H1 (cell line): ENCODE results near the gene AGAP1. TPM values are rescaled to one million over a fixed set of nuclear protein-coding genes. Genes with fewer than 3 reads are reported as not detected.

ENCODE experiments used
- CTCF ChIA-PET: fragments of 300-600 bp; sonication (Branson Sonifier 250); formaldehyde crosslinking; loops from one replicate; lab custom pipeline; 2021; ENCODE audit not compliant: partially characterized antibody; lab: Charles Lee
- POLR2A ChIA-PET: fragments of 300-600 bp; sonication (Branson Sonifier 250); formaldehyde crosslinking; loops from one replicate; lab custom pipeline; 2021; ENCODE audit warnings: inconsistent platforms; ENCODE audit not compliant: partially characterized antibody; lab: Charles Lee
- DNase-seq, 2 experiments: peaks; one replicate each; pipeline versions ENCODE4 v3.0.0 to v3.0.0-alpha.2; 2010 to 2022; ENCODE audit warnings: low spot score in 2 of 2, low read depth in 1 of 2, mixed read lengths in 1 of 2
- FAIRE-seq: peaks from 2 replicates; lab custom pipeline; 2011; peaks lifted over from hg19 to GRCh38; lab: Jason Lieb, UNC
- H2AFZ ChIP-seq: 2 replicates; pipeline ENCODE4 v1.8.1; 2012; ENCODE audit warnings: low read length, inconsistent platforms
- H2AK5ac ChIP-seq: 2 replicates; pipeline ENCODE4 v1.6.1; 2013; ENCODE audit warnings: low read depth, low read length
- H2BK120ac ChIP-seq: replicated peaks from 2 replicates; pipeline ENCODE3; 2013; ENCODE audit warnings: low read depth, low read length, inconsistent platforms
- H2BK12ac ChIP-seq: 2 replicates; pipeline ENCODE4 v1.6.1; 2013; ENCODE audit warnings: low read depth, low read length
- H2BK15ac ChIP-seq: 2 replicates; pipeline ENCODE4 v1.6.1; 2013; ENCODE audit warnings: low read length
- H2BK20ac ChIP-seq: 2 replicates; pipeline ENCODE4 v1.6.1; 2013; ENCODE audit warnings: low read length
- H2BK5ac ChIP-seq: 2 replicates; pipeline ENCODE4 v1.6.1; 2013; ENCODE audit warnings: low read depth, low read length
- H3K14ac ChIP-seq: 2 replicates; pipeline ENCODE4 v1.6.1; 2013; ENCODE audit warnings: inconsistent platforms; ENCODE audit not compliant: insufficient read length
- H3K18ac ChIP-seq: 2 replicates; pipeline ENCODE4 v1.6.1; 2013; ENCODE audit warnings: low read length; ENCODE audit errors: extremely low read depth
- H3K23ac ChIP-seq: 2 replicates; pipeline ENCODE4 v1.6.1; 2013; ENCODE audit warnings: inconsistent platforms; ENCODE audit not compliant: insufficient read length
- H3K23me2 ChIP-seq: 2 replicates; pipeline ENCODE4 v1.6.1; 2013; ENCODE audit warnings: low read depth, low read length
- H3K27ac ChIP-seq: 2 replicates; pipeline ENCODE4 v1.6.1; 2011; ENCODE audit warnings: low read depth, low read length, inconsistent platforms
- H3K27me3 ChIP-seq, 4 experiments: replicated peaks in 1 of 4; 1 replicate in 1 of 4; 2 replicates in 3 of 4; pipeline versions ENCODE4 v1.6.1 to v1.8.1; 2011 to 2013; ENCODE audit warnings: low read length in 3 of 4, mild to moderate bottlenecking in 3 of 4, inconsistent platforms in 2 of 4, mixed read lengths in 2 of 4, moderate library complexity in 1 of 4; ENCODE audit not compliant: control insufficient read depth in 3 of 4, insufficient read depth in 3 of 4; ENCODE audit errors: extremely low read depth in 1 of 4
- H3K36me3 ChIP-seq, 4 experiments: 2 replicates each; pipeline versions ENCODE4 v1.6.1 to v1.8.1; 2011 to 2013; ENCODE audit warnings: mild to moderate bottlenecking in 4 of 4, low read length in 3 of 4, moderate library complexity in 2 of 4, control low read depth in 1 of 4, inconsistent platforms in 1 of 4; ENCODE audit not compliant: insufficient read depth in 4 of 4, control insufficient read depth in 2 of 4
- H3K4ac ChIP-seq: replicated peaks from 2 replicates; pipeline ENCODE3; 2013; ENCODE audit warnings: low read length, low read depth, mixed read lengths, inconsistent platforms; ENCODE audit not compliant: insufficient read length
- H3K4me1 ChIP-seq, 4 experiments: replicated peaks in 1 of 4; 1 replicate in 1 of 4; 2 replicates in 3 of 4; pipeline versions ENCODE4 v1.6.1 to v1.8.1; 2011 to 2013; ENCODE audit warnings: low read length in 3 of 4, inconsistent platforms in 2 of 4, mixed read lengths in 1 of 4; ENCODE audit not compliant: insufficient read depth in 4 of 4, control insufficient read depth in 3 of 4
- H3K4me2 ChIP-seq, 2 experiments: 2 replicates each; pipeline versions ENCODE4 v1.6.1 to v1.8.1; 2011 to 2013; ENCODE audit warnings: low read depth in 2 of 2, low read length in 2 of 2, control low read depth in 1 of 2, inconsistent platforms in 1 of 2, mild to moderate bottlenecking in 1 of 2; ENCODE audit not compliant: insufficient read depth in 1 of 2
- H3K4me3 ChIP-seq, 4 experiments: fragments of 200-600, 300-600 bp in 1 of 4; sonication (generic), shearing (Covaris generic), sonication (Bioruptor Twin) in 1 of 4; 2 replicates each; pipeline versions ENCODE4 v1.5.1 to v1.8.1; 2011 to 2016; ENCODE audit warnings: low read length in 4 of 4, low read depth in 3 of 4, control low read depth in 2 of 4, inconsistent platforms in 2 of 4, mild to moderate bottlenecking in 2 of 4, mixed read lengths in 1 of 4, moderate library complexity in 1 of 4; ENCODE audit not compliant: insufficient read depth in 2 of 4; ENCODE audit errors: extremely low read depth in 1 of 4
- H3K56ac ChIP-seq: replicated peaks from 2 replicates; pipeline ENCODE3; 2013; ENCODE audit warnings: low read depth, mild to moderate bottlenecking, mixed read lengths, low read length, inconsistent platforms; ENCODE audit not compliant: insufficient read length
- H3K79me1 ChIP-seq: 2 replicates; pipeline ENCODE4 v1.6.1; 2013; ENCODE audit warnings: low read depth, low read length, control low read depth
- H3K79me2 ChIP-seq, 2 experiments: 2 replicates each; pipeline versions ENCODE4 v1.6.1 to v1.8.1; 2012 to 2013; ENCODE audit warnings: low read length in 2 of 2, mild to moderate bottlenecking in 2 of 2, inconsistent platforms in 1 of 2; ENCODE audit not compliant: insufficient read depth in 2 of 2, control insufficient read depth in 1 of 2
- H3K9ac ChIP-seq, 4 experiments: replicated peaks in 1 of 4; 1 replicate in 1 of 4; 2 replicates in 3 of 4; pipeline versions ENCODE4 v1.6.1 to v1.8.1; 2011 to 2013; ENCODE audit warnings: low read depth in 3 of 4, low read length in 3 of 4, control low read depth in 2 of 4, mild to moderate bottlenecking in 2 of 4, moderate library complexity in 2 of 4, inconsistent platforms in 1 of 4; ENCODE audit errors: extremely low read depth in 1 of 4
- H3K9me3 ChIP-seq, 2 experiments: 2 replicates each; pipeline versions ENCODE4 v1.6.1 to v1.8.1; 2012 to 2013; ENCODE audit warnings: mild to moderate bottlenecking in 2 of 2, moderate library complexity in 2 of 2, control low read depth in 1 of 2, inconsistent platforms in 1 of 2, low read depth in 1 of 2, low read length in 1 of 2, mixed read lengths in 1 of 2; ENCODE audit not compliant: insufficient read depth in 2 of 2
- H4K20me1 ChIP-seq, 2 experiments: replicated peaks in 1 of 2; 2 replicates each; pipeline versions ENCODE3 to v1.8.1; 2011 to 2013; ENCODE audit warnings: inconsistent platforms in 2 of 2, low read length in 2 of 2, mild to moderate bottlenecking in 1 of 2; ENCODE audit not compliant: insufficient read depth in 2 of 2, control insufficient read depth in 1 of 2
- H4K5ac ChIP-seq: 2 replicates; pipeline ENCODE4 v1.6.1; 2013; ENCODE audit warnings: low read length, low read depth, mixed read lengths, inconsistent platforms; ENCODE audit not compliant: insufficient read length
- H4K8ac ChIP-seq: 2 replicates; pipeline ENCODE4 v1.8.0; 2013; ENCODE audit warnings: mild to moderate bottlenecking, moderate library complexity, low read length, inconsistent platforms; ENCODE audit not compliant: insufficient read depth; ENCODE audit errors: extremely low read depth
- H4K91ac ChIP-seq: replicated peaks from 2 replicates; pipeline ENCODE3; 2013; ENCODE audit warnings: low read length, mixed read lengths, inconsistent platforms; ENCODE audit not compliant: insufficient read length
- KDM1A ChIP-seq: fragments of 200-600, 300-600 bp; sonication (generic); IDR thresholded peaks from 2 replicates; pipeline ENCODE4 v1.7.1; 2016; ENCODE audit warnings: mild to moderate bottlenecking, low read length, borderline replicate concordance
- POU5F1 ChIP-seq: IDR thresholded peaks from 2 replicates; pipeline ENCODE4 v1.6.1; 2011; ENCODE audit warnings: low read depth, mild to moderate bottlenecking, low read length, moderate library complexity
- RAD21 ChIP-seq, 2 experiments: IDR thresholded peaks in 1 of 2; conservative IDR thresholded peaks in 1 of 2; 2 replicates each; pipeline ENCODE4 v1.6.1; 2011; ENCODE audit warnings: low read depth in 2 of 2, low read length in 2 of 2, improper control_type of control experiment in 1 of 2, inconsistent platforms in 1 of 2, mild to moderate bottlenecking in 1 of 2, moderate library complexity in 1 of 2
- RXRA ChIP-seq: IDR thresholded peaks from 2 replicates; pipeline ENCODE4 v1.6.1; 2011; ENCODE audit warnings: low read depth, mild to moderate bottlenecking, low read length, moderate library complexity; ENCODE audit not compliant: insufficient read depth
- SIN3A ChIP-seq, 2 experiments: IDR thresholded peaks in 1 of 2; conservative IDR thresholded peaks in 1 of 2; 2 replicates each; pipeline ENCODE4 v1.6.1; 2011 to 2012; ENCODE audit warnings: low read length in 2 of 2, improper control_type of control experiment in 1 of 2, low read depth in 1 of 2, mild to moderate bottlenecking in 1 of 2
- TEAD4 ChIP-seq: IDR thresholded peaks from 2 replicates; pipeline ENCODE4 v1.6.1; 2012; ENCODE audit warnings: low read depth, low read length, inconsistent platforms, mixed read lengths
- WGBS, 2 experiments: shearing (Covaris generic) in 1 of 2; methylation state at CpG; one replicate each; pipeline versions ENCODE4 v1.1.6 to v1.1.7; 2013 to 2015; ENCODE audit warnings: low lambda C conversion rate in 2 of 2, mixed read lengths in 2 of 2, inconsistent platforms in 1 of 2, low coverage in 1 of 2, missing lambda C conversion rate in 1 of 2; ENCODE audit not compliant: insufficient replicate concordance in 2 of 2, insufficient coverage in 1 of 2, insufficient read length in 1 of 2; ENCODE audit errors: extremely low coverage in 1 of 2, missing lambda C conversion rate in 1 of 2; 5-methylcytosine and 5-hydroxymethylcytosine counted together
- polyA plus RNA-seq, 7 experiments: library from polyadenylated mRNA; depleted of rRNA in 3 of 7; stranded (reverse) in 5 of 7; unstranded in 2 of 7; fragments of >200 nt in 5 of 7; fragments of 200-250 nt in 2 of 7; gene quantifications; 1 replicate in 5 of 7; 2 replicates in 1 of 7; 4 replicates in 1 of 7; pipeline versions ENCODE4 v1.2.1 to v1.2.3, GENCODE V29; 2011 to 2013; ENCODE audit warnings: missing spikeins in 2 of 7, mixed read lengths in 2 of 7
- total RNA-seq: library from RNA; stranded (reverse); fragmentation: NEBNext Ultra II Directional; extraction: Animal tissue kit (Norgen Biotek cat#: 25700); gene quantifications from 2 replicates; pipeline ENCODE4 v1.2.1, GENCODE V29; 2021

AGAP1 gene
- total and polyA plus RNA-seq, 2 of the 8 experiments (the other 6 are each of a cell fraction or from before 2014, with no cell fraction given) = 18.1 to 39.4 TPM

DNA sequence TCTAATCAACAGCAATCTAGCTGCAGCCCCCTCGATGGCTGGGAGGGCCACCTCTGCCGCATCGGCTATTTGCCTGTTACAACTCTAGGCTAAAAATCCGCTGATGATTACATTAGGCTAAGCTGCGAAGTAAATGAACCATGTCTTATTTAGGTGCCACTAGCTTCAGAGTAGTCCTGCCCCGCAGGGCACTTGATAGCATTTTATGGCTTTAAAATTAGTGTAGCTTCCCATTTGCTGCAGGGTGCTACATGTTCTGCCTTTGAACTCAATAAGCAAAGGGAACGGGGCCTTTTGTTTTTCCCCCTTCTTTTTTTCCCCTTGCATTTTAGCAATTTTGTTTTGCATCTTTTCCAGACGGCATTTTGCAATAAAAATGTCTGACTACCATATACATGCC lies 404.1 kb downstream of the AGAP1 start:
- no peaks in the 10 kb centered on the region for H3K27me3 ChIP-seq
- no peaks in the 10 kb centered on the region for H3K79me1 ChIP-seq
- no peak overlapping the region for H3K4ac ChIP-seq
- H3K79me2 ChIP-seq = no peaks in the 10 kb centered on the region
- 90% methylated on average over 8 of the region's 8 CpGs; no CpG with 5 or more reads in 1 of the 2 experiments for WGBS, 2 experiments
- no peak overlapping the region for H4K8ac ChIP-seq
- TF ChIP-seq TEAD4 (no peak), RAD21 (IDR thresholded peaks at IDR 0.05 in 1 of 2, conservative IDR thresholded peaks at IDR 0.05 in 1 of 2; ENCODE audit: low read depth in 2 of 2, low read length in 2 of 2) (no peak), RXRA (no peak), KDM1A (no peak), POU5F1 (no peak), SIN3A (conservative IDR thresholded peaks at IDR 0.05 in 1 of 2, IDR thresholded peaks at IDR 0.05 in 1 of 2; ENCODE audit: low read depth in 1 of 2, low read length in 2 of 2) (no peak)
- no peak overlapping the region for H4K5ac ChIP-seq
- no peak overlapping the region for H2BK15ac ChIP-seq
- no peak overlapping the region for H3K4me2 ChIP-seq
- H2BK5ac ChIP-seq = no peak overlapping the region
- H3K36me3 ChIP-seq = no peaks in the 10 kb centered on the region; a peak in 1 of 8 replicates
- peaks cover 1% of the 10 kb centered on the region; the same call in 1 of the 2 replicates for H3K23me2 ChIP-seq
- DNase-seq (no peak), FAIRE-seq (no peak)
- H3K9ac ChIP-seq = no peak overlapping the region
- H3K9me3 ChIP-seq = no peaks in the 10 kb centered on the region
- H2BK12ac ChIP-seq = no peak overlapping the region
- H3K56ac ChIP-seq = no peak overlapping the region
- H3K18ac ChIP-seq = no peak overlapping the region
- no peak overlapping the region for H3K4me3 ChIP-seq
- H3K23ac ChIP-seq = no peak overlapping the region
- CTCF ChIA-PET = interaction anchor here (1.1 kb wide), 1 partner anchor 39 kb away, joined by 3 read pairs; no protein-coding TSS in a partner anchor
- no peak overlapping the region for H2AK5ac ChIP-seq
- no peak overlapping the region for H4K91ac ChIP-seq
- POLR2A ChIA-PET = no interaction called here
- H2BK120ac ChIP-seq = no peak overlapping the region
- no peak overlapping the region for H3K14ac ChIP-seq
- no peaks in the 10 kb centered on the region for H3K4me1 ChIP-seq
- no peak overlapping the region for H3K27ac ChIP-seq
- no peak overlapping the region for H2BK20ac ChIP-seq
- peaks cover 0 to 4% of the 10 kb centered on the region in 2 experiments for H4K20me1 ChIP-seq
- H2AFZ ChIP-seq = no peak overlapping the region
